T-helper 1 cell treated with Interleukin-12 subunit alpha and Interleukin-12 subunit beta and Interleukin-4 antibody, amounts not matched to agents 30 ng/mL and 1 ng/mL, for 36 hours (primary cell): Measurements from ENCODE around the gene ATRX. TPM values are rescaled to one million over a fixed set of nuclear protein-coding genes. Genes with fewer than 3 reads are reported as not detected.
"Not testable (repeated sequence)": the region's sequence is repeated elsewhere in the genome, so short reads cannot be mapped to it uniquely, and the experiment has no call there.

ENCODE experiments used
- intact Hi-C: fragments of 100-400 bp; cut with micrococcal nuclease; formaldehyde crosslinking; loops from one replicate; pipeline ENCODE4 v1.15.1; 2024
- total RNA-seq: library from RNA; stranded (reverse); gene quantifications from 2 replicates; pipeline ENCODE4 v1.2.3, GENCODE V29; 2022

Gene ATRX, protein sequence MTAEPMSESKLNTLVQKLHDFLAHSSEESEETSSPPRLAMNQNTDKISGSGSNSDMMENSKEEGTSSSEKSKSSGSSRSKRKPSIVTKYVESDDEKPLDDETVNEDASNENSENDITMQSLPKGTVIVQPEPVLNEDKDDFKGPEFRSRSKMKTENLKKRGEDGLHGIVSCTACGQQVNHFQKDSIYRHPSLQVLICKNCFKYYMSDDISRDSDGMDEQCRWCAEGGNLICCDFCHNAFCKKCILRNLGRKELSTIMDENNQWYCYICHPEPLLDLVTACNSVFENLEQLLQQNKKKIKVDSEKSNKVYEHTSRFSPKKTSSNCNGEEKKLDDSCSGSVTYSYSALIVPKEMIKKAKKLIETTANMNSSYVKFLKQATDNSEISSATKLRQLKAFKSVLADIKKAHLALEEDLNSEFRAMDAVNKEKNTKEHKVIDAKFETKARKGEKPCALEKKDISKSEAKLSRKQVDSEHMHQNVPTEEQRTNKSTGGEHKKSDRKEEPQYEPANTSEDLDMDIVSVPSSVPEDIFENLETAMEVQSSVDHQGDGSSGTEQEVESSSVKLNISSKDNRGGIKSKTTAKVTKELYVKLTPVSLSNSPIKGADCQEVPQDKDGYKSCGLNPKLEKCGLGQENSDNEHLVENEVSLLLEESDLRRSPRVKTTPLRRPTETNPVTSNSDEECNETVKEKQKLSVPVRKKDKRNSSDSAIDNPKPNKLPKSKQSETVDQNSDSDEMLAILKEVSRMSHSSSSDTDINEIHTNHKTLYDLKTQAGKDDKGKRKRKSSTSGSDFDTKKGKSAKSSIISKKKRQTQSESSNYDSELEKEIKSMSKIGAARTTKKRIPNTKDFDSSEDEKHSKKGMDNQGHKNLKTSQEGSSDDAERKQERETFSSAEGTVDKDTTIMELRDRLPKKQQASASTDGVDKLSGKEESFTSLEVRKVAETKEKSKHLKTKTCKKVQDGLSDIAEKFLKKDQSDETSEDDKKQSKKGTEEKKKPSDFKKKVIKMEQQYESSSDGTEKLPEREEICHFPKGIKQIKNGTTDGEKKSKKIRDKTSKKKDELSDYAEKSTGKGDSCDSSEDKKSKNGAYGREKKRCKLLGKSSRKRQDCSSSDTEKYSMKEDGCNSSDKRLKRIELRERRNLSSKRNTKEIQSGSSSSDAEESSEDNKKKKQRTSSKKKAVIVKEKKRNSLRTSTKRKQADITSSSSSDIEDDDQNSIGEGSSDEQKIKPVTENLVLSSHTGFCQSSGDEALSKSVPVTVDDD (N-terminal part only)
- total RNA-seq: 84.4 and 84.7 TPM in 2 replicates

- intact Hi-C loops: loop anchor here (1.0 to 10.0 kb wide), 10 partner anchors 47 to 1613 kb away; partner anchors contain the start of genes ATP7A, COX7B, MAGEE1 and MAGT1
These were observed at the start of gene ATRX for GRCh38 chrX:77785486-77786364. TSS of gene ATRX (minus strand) at chrX:77786216. CDS start at chrX:77786001, 215 bp downstream.

DNA sequence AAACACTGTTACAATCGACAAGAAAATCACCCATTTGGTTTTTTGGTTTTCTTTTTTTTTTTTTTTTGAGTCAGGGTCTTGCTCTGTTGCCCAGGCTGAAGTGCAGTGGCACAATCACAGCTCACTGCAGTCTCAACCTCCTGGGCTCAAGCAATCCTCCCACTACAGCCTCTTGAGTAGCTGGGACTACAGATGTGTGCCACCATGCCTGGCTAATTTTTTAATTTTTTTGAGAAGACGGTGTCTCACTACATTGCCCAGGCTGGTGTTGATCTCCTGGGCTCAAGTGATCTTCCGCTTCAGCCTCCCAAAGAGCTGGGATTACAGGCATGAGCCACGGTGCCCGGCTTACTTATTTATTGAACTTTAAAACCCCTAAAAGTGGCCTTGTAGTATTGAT is 45.5 kb upstream of the ATRX start:
- intact Hi-C loops: loop anchor here (5.0 kb wide), 1 partner anchor 44 kb away; the partner anchor contains the start of gene ATRX

GRCh38 chrX:77821989-77822388 is 36.0 kb upstream of the ATRX start:
- intact Hi-C loops: not testable (repeated sequence)

GRCh38 chrX:77820091-77820727 is 34.2 kb upstream of the ATRX start:
- intact Hi-C loops: no loop called here

- intact Hi-C loops: no loop called here
These were observed 28.2 kb upstream of the ATRX start for GRCh38 chrX:77814210-77814609.

DNA sequence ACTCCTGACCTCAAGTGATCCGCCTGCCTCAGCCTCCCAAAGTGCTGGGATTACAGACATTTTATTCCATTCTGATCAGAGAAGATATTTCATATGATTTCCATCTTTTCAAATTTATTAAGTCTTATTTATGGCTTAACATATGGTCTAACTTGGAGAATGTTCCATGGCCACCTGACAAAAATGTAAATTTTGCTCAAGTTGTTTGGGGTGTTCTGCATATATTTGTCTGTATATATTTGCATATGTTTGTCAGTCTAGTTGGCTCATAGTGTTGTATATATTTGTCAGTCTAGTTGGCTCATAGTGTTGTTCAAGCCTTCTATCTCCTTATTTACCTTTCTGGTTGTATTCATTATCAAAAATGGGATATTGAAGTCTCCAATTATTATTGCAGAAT is 16.2 kb upstream of the ATRX start:
- intact Hi-C loops: no loop called here

DNA sequence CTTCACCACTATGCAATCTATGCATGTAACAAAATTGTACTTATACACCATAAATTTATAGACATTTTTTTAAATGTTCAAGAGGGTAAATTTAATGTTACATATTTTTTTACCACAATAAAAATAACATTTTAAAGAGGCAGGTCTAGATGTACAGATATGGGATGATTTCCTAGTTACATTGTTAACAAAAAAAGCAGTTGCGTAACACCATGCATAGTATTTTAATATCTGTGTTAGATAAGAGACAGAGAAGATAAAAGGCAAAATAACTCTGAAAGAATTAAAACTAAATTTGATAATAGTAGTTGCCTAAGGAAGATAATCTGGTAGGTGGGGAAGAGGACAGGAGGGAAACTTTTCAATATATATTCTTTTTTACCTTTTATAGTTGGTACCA is 9.1 kb upstream of the ATRX start:
- intact Hi-C loops: no loop called here

GRCh38 chrX:77793946-77794345 is 7.9 kb upstream of the ATRX start:
- intact Hi-C loops: no loop called here

DNA sequence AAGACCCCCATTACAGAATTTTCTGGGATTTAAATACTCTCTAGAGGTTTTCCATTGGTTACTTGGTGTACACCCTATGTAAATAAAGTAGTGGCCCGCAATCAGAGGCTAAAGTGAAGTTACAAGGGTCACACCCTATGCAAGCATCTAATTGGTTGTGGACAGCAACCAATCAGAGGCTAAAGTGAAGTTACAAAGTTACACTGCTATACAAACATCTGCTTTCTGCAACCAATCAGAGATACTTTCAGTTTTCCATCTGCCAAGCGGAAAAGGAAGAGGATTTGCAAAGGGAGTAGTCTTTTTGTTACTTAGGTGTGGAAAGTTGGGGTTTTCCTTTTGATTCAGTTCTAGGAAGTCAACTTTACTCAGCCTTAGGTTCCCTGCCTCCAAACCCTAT is 2.0 kb upstream of the ATRX start:
- intact Hi-C loops: loop anchor here (5.0 to 10.0 kb wide), 4 partner anchors 44 to 1616 kb away; partner anchors contain the start of genes MAGEE1 and PBDC1

GRCh38 chrX:77786365-77786680 is 307 bp upstream of the ATRX start:
- intact Hi-C loops: loop anchor here (1.0 to 10.0 kb wide), 10 partner anchors 46 to 1614 kb away; partner anchors contain the start of genes ATP7A, COX7B, MAGEE1 and MAGT1

DNA sequence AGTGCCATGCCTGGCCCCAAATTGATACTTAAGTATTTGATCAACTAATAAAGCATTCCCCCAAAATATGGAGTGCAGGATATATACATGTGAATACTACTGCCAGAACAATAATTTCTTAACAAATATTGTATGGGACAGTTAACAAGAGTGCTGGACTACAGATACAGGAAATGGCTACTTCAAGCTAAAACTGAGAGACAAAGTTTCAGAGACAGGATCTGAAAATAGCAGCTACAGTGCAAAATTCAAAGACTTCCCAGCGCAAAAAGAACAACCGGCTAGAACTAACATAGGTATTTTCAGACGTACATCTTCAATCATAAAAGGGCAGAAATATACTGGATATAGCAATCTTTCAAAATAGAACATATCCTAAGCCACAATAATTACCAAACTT is 6.3 kb downstream of the ATRX start:
- intact Hi-C loops: loop anchor here (10.0 kb wide), 2 partner anchors 1325 to 1355 kb away; partner anchors contain the start of gene MAGEE1

- intact Hi-C loops: no loop called here
These were observed 9.4 kb downstream of the ATRX start for GRCh38 chrX:77776659-77777058.

GRCh38 chrX:77771601-77772000 is 14.4 kb downstream of the ATRX start:
- intact Hi-C loops: no loop called here

DNA sequence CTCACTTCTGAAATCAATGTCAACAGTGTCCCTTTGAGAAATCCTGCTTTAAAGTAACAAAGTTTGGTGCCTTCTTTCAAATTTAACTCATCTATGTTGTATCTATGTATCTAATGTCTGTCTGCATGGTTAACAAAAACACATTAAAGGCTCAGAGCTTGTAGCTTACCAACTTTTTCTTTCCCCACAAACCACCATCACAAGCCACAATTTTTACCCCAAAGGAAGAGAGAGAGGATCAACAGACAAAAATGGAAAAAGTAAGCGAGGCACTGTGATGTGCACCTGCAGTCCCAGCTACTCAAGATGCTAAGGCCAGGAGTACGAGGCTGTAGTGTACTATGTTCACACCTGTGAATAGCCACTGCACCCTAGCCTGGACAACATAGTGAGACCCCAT is 17.2 kb downstream of the ATRX start:
- intact Hi-C loops: no loop called here

- intact Hi-C loops: not testable (repeated sequence)
These were observed 19.8 kb downstream of the ATRX start for GRCh38 chrX:77766212-77766611.

DNA sequence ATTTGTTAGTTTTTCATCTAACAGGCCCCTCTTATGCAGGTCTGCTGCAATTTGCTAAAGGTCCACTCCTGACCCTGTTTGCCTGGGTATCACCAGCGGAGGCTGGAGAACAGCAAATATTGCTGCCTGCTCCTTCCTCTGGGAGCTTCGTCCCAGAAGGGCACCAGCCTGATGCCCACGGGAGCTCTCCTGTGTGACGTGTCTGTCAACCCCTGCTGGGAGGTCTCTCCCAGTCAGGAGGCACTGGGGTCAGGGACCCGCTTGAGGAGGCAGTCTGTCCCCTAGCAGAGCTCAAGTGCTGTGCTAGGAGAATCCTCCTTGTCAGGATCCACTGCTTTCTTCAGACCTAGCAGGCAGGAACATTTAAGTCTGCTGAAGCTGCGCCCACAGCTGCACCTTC is 30.5 kb downstream of the ATRX start:
- intact Hi-C loops: no loop called here

GRCh38 chrX:77753942-77754341 is 32.1 kb downstream of the ATRX start:
- intact Hi-C loops: not testable (repeated sequence)

- intact Hi-C loops: no loop called here
These were observed 36.3 kb downstream of the ATRX start for GRCh38 chrX:77749695-77750094.

- intact Hi-C loops: no loop called here
These were observed 42.3 kb downstream of the ATRX start for GRCh38 chrX:77743720-77744119.
